AG09319 (cell line): ENCODE results near the gene RAPGEF6.

Experiments used
- DNase-seq: peaks from one replicate; pipeline ENCODE4 v3.0.0-alpha.2; 2010; ENCODE audit warnings: low read depth; ENCODE audit errors: extremely low read depth
- TF ChIP-seq, protein P1 (sequence below): IDR thresholded peaks from 2 replicates; pipeline ENCODE4 v1.5.1; 2011; ENCODE audit warnings: low read depth, mild to moderate bottlenecking, inconsistent platforms, low read length, moderate library complexity

RAPGEF6 gene

GRCh38 chr5:131539251-131539650 is 95.8 kb downstream of the RAPGEF6 start:
- TF ChIP-seq, protein P1, sequence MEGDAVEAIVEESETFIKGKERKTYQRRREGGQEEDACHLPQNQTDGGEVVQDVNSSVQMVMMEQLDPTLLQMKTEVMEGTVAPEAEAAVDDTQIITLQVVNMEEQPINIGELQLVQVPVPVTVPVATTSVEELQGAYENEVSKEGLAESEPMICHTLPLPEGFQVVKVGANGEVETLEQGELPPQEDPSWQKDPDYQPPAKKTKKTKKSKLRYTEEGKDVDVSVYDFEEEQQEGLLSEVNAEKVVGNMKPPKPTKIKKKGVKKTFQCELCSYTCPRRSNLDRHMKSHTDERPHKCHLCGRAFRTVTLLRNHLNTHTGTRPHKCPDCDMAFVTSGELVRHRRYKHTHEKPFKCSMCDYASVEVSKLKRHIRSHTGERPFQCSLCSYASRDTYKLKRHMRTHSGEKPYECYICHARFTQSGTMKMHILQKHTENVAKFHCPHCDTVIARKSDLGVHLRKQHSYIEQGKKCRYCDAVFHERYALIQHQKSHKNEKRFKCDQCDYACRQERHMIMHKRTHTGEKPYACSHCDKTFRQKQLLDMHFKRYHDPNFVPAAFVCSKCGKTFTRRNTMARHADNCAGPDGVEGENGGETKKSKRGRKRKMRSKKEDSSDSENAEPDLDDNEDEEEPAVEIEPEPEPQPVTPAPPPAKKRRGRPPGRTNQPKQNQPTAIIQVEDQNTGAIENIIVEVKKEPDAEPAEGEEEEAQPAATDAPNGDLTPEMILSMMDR, result no peak

GRCh38 chr5:131538177-131538593 is 96.8 kb downstream of the RAPGEF6 start:
- no peak for DNase-seq
- TF ChIP-seq, protein P1, result no peak

More at GRCh38 chr5:131539251-131539650, 95.8 kb downstream of the RAPGEF6 start:
- no peak for DNase-seq

GRCh38 chr5:131536850-131537448 is 98.1 kb downstream of the RAPGEF6 start:
- TF ChIP-seq, protein P1, result no peak
- DNase-seq, result no peak

- TF ChIP-seq, protein P1, result no peak
- no peak for DNase-seq
Observed at GRCh38 chr5:131536211-131536826, 98.7 kb downstream of the RAPGEF6 start.

DNA sequence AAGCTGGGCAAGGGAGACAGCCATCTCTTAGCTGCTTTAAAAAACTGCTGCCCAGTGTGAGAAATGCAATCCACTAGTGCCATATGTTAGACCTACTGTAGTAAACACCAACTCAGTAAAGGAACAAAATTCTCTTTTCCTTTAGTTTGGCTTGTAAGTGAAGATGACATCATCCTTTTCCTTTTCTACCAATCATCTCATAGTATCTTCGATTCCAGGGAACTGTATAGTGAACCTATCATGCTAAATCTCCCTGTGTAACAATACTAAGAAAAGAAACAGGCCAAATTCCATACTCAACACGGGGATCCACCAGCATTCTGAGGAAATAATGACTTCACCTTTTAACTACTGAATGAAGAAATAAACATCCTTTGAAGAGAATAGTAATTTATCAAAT is 100.1 kb downstream of the RAPGEF6 start:
- DNase-seq, result no peak
- TF ChIP-seq, protein P1, result no peak

DNA sequence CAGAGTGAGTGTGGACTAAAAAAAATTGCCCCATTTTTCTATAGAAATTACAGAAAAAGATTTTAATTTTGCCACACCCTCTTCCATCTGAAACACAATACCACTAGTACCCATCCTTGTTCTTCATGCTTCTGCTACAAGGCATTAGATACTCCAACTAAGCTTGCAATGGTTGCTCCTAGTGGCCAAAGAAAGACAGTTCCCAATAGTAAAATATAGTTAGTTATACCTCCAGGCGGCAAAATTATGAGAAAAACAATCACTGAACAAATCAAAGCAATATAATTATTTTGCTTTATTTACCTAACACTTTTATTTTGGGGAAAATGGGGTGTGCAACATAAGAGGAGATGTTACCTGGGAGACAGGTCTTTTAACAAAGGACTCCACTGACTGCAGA is 101.2 kb downstream of the RAPGEF6 start:
- no peak for DNase-seq
- TF ChIP-seq, protein P1, result no peak

DNA sequence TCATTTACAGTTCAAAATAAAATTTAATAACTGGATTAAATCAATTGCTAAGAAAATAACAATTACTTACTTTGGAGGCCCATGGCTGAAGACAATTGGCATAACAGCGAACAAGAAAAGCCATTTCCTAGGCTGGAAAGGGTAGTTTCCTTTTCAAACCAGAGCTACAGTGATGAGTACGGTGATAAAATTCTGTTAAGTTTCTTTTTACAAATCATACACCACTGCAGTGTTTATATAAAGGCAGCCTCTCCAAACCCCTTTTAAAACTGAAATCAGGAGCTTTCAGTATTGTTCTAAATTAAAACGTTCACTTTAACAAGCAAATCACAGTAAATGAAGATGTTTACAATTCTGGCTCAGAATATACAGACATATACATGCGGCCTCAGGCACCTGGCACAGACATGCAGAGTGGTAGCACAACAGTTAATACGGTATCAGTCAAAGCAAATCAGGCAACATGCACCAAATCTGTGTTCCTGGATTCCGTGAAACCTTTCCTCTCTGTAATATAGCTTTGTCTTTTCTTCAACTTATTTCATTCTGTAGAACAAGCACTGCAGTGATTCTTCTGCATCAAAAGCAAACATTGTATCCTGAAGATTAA is 102.9 kb downstream of the RAPGEF6 start:
- TF ChIP-seq, protein P1, result no peak
- DNase-seq, result no peak
